Neural cell (in vitro differentiated cells): Measurements from ENCODE around the gene PRKG1.

Source experiments
- CTCF ChIP-seq: fragments of 450-650 bp; IDR thresholded peaks from 2 replicates; pipeline ENCODE4 v1.5.1; 2014; ENCODE audit warnings: antibody characterized with exemption, mild to moderate bottlenecking, moderate library complexity; ENCODE audit not compliant: poor library complexity, severe bottlenecking
- EZH2 ChIP-seq: fragments of 200-600, 300-800 bp; shearing (Covaris generic), sonication (generic); IDR thresholded peaks from 2 replicates; pipeline ENCODE4 v1.6.1; 2014; ENCODE audit warnings: antibody characterized with exemption, low read length, borderline replicate concordance, mild to moderate bottlenecking; ENCODE audit not compliant: insufficient read depth, poor library complexity, severe bottlenecking
- RAD21 ChIP-seq: fragments of 450-650 bp; conservative IDR thresholded peaks from 2 replicates; pipeline ENCODE4 v1.6.1; 2014; ENCODE audit warnings: antibody characterized with exemption, mild to moderate bottlenecking, moderate library complexity
- SMC3 ChIP-seq: fragments of 450-650 bp; conservative IDR thresholded peaks from 2 replicates; pipeline ENCODE4 v1.6.1; 2014; ENCODE audit warnings: antibody characterized with exemption, mild to moderate bottlenecking, moderate library complexity; ENCODE audit not compliant: poor library complexity

- no peak for TF ChIP-seq CTCF
- no peak for TF ChIP-seq EZH2
- no peak for TF ChIP-seq SMC3
- TF ChIP-seq RAD21, result no peak
Observed at GRCh38 chr10:52056291-52056690, 982.0 kb downstream of the PRKG1 start.
